ENCODE results near the gene TENM4. TPM values are rescaled to one million over a fixed set of nuclear protein-coding genes. Genes with fewer than 3 reads are reported as not detected.

The TENM4 gene
- total and polyA plus RNA-seq, 10 of the 15 experiments (the other 5 are each of a cell fraction or from before 2014, with no cell fraction given), result 0.03 to 0.12 (median 0.06) TPM; not detected in 7

DNA sequence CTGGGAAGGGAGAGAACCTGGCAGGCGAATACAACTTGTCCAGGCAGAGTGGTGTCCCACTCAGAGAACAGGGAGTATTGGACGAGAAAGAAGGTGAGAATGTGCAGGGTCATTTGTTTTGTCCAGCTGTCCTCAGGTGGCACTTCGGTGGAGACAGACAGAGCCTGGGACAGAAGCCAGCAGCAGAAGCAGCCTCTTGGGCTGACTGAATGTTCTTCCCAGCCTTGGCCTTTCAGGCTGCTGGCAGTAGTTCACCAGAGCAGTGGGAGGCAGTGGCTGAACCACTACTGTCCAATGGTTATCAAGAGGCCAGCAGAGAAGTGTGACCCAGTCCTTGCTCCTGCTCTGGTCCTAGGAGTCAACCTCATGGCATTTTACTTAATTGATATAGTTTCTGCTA, 535.1 kb downstream of the TENM4 start:
- ATAC-seq (no peak), DNase-seq (ENCODE audit: low read depth, low spot score) (no peak), FAIRE-seq (no peak)
- H3K4me3 ChIP-seq, result no peak overlapping the region
- H3K9me3 ChIP-seq (replicated peaks; ENCODE audit: control insufficient read depth, insufficient read depth, low read length), result no peaks in the 10 kb centered on the region
- 6% methylated on average over 3 of the region's 3 CpGs for WGBS (ENCODE audit: insufficient coverage, insufficient replicate concordance, low lambda C conversion rate, missing lambda C conversion rate)
- ChIA-PET CTCF (no interaction called here), SMC1A (ENCODE audit: uncharacterized antibody, unreplicated experiment) (no interaction called here), RAD21 (ENCODE audit: unreplicated experiment) (no interaction called here), POLR2A (no interaction called here)
- TF ChIP-seq RAD21 (IDR thresholded peaks at IDR 0.05; ENCODE audit: insufficient read depth, low read depth, low read length) (no peak), YY1 (IDR thresholded peaks at IDR 0.05; ENCODE audit: low read depth, low read length) (no peak), SUPT20H (IDR thresholded peaks at IDR 0.05; ENCODE audit: borderline replicate concordance, control insufficient read depth, low read depth, low read length) (no peak), POLR2AphosphoS2 (IDR thresholded peaks at IDR 0.05; ENCODE audit: low read depth, low read length) (no peak), IKZF1 (conservative IDR thresholded peaks at IDR 0.05) (no peak)
- H3K9ac ChIP-seq (ENCODE audit: control insufficient read depth, insufficient read depth, low read length), result no peak overlapping the region
- no peaks in the 10 kb centered on the region for H4K20me1 ChIP-seq (ENCODE audit: control insufficient read depth, insufficient read depth)
- no peaks in the 10 kb centered on the region for H3K79me2 ChIP-seq (ENCODE audit: control insufficient read depth, insufficient read depth, low read length)
- H3K4me2 ChIP-seq (ENCODE audit: control insufficient read depth, insufficient read depth), result no peak overlapping the region
- no peak overlapping the region for H3K27ac ChIP-seq (ENCODE audit: control insufficient read depth, insufficient read depth)
- no peaks in the 10 kb centered on the region for H3K36me3 ChIP-seq (ENCODE audit: control insufficient read depth in 2 of 2, insufficient read depth in 2 of 2, low read length in 1 of 2)
- in situ Hi-C loops (cut with MboI) (no loop called here), intact Hi-C loops (cut with micrococcal nuclease; ENCODE audit: unreplicated experiment) (no loop called here)
- no TSS peak for BruUV-seq (replicated peaks)
- H3K27me3 ChIP-seq (replicated peaks in 1 of 2; ENCODE audit: control insufficient read depth in 2 of 2, insufficient read depth in 2 of 2, low read length in 1 of 2), result no peaks in the 10 kb centered on the region; a peak in 2 of 4 replicates
- no peak overlapping the region for H2AFZ ChIP-seq (ENCODE audit: control insufficient read depth, low read depth, low read length)
- no peaks in the 10 kb centered on the region; the same call in 1 of the 2 replicates for H3K4me1 ChIP-seq (ENCODE audit: control insufficient read depth, insufficient read depth, low read length)

DNA sequence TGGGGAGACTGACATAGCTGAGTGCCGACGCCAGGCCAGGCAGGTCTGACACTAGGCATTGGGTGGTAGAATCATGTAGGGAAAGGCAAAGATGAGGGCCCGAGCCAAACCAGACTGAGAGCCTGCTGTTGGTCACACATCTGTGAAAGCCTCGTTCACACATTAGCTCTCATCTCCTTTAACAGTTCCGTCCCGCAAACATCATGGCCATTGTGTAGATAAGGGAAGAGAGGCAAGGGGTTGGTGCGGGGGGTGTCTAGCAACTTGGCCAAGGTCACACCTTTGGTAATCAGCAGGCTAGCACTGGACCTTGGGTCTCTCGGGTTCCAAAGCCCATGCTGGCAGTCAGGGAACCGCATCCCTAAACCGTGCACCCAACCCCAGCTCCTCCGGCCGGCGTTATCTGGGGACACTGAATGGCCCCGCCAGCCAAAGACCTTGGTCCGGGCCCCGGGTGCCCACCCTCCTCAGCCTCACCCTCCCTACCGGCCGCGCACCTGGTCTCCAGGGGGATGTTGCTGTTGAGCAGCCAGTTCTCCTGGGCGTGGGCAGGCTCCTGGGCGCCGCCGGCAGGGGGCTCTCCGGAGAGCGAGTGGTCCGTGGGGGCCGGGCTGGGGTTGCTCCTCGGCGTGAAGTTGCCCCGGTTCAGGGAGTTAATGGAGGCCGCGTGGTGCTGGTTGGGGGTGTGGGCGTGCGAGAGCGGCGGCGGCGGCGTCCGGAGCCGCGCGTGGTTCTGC, 537.9 kb downstream of the TENM4 start:
- ChIA-PET SMC1A (ENCODE audit: uncharacterized antibody, unreplicated experiment) (no interaction called here), RAD21 (ENCODE audit: unreplicated experiment) (interaction anchor here (2.0 kb wide), 1 partner anchor 197 kb away, joined by 6 read pairs; no protein-coding TSS in a partner anchor), CTCF (interaction anchor here (0.9 to 1.4 kb wide), 3 partner anchors 197 to 257 kb away, joined by 3 to 6 read pairs (median 3); no protein-coding TSS in a partner anchor), POLR2A (no interaction called here)
- Histone ChIP-seq H3K79me2 (ENCODE audit: control insufficient read depth, insufficient read depth, low read length) (no peaks in the 10 kb centered on the region), H3K9ac (ENCODE audit: control insufficient read depth, insufficient read depth, low read length) (no peak overlapping the region), H3K9me3 (replicated peaks; ENCODE audit: control insufficient read depth, insufficient read depth, low read length) (no peaks in the 10 kb centered on the region), H3K4me1 (ENCODE audit: control insufficient read depth, insufficient read depth, low read length) (no peaks in the 10 kb centered on the region), H3K27ac (ENCODE audit: control insufficient read depth, insufficient read depth) (no peak overlapping the region), H3K27me3 (replicated peaks in 1 of 2; ENCODE audit: control insufficient read depth in 2 of 2, insufficient read depth in 2 of 2, low read length in 1 of 2) (peaks cover 0 to 1% of the 10 kb centered on the region in 2 experiments; a peak in 2 of 4 replicates), H4K20me1 (ENCODE audit: control insufficient read depth, insufficient read depth) (no peaks in the 10 kb centered on the region), H3K4me2 (ENCODE audit: control insufficient read depth, insufficient read depth) (no peak overlapping the region), H3K36me3 (ENCODE audit: control insufficient read depth in 2 of 2, insufficient read depth in 2 of 2, low read length in 1 of 2) (no peaks in the 10 kb centered on the region), H2AFZ (ENCODE audit: control insufficient read depth, low read depth, low read length) (no peak overlapping the region), H3K4me3 (no peak overlapping the region)
- TF ChIP-seq SMARCA5 (IDR thresholded peaks at IDR 0.05) (no peak), BRCA1 (IDR thresholded peaks at IDR 0.05; ENCODE audit: low read depth, low read length) (no peak), CREB1 (IDR thresholded peaks at IDR 0.05; ENCODE audit: low read depth) (no peak), NR2C1 (IDR thresholded peaks at IDR 0.05) (no peak), PKNOX1 (IDR thresholded peaks at IDR 0.05) (no peak)
- no peak for ATAC-seq
- 61% methylated on average over 41 of the region's 43 CpGs for WGBS (ENCODE audit: insufficient coverage, insufficient replicate concordance, low lambda C conversion rate, missing lambda C conversion rate)
- BruUV-seq (replicated peaks), result no TSS peak
- intact Hi-C loops (cut with micrococcal nuclease; ENCODE audit: unreplicated experiment) (no loop called here), in situ Hi-C loops (cut with MboI) (no loop called here)
- FAIRE-seq, result no peak
- DNase-seq (ENCODE audit: low read depth, low spot score), result no peak
